ENCODE data around the gene CCS. TPM values are rescaled to one million over a fixed set of nuclear protein-coding genes. Genes with fewer than 3 reads are reported as not detected.
A peak's percentile ranks its signal among the peaks of the same experiment; 100 is the strongest.

CCS gene
- total and polyA plus RNA-seq, 2 of the 4 experiments (the other 2 are of a cell fraction): 20.1 to 53.0 TPM

DNA sequence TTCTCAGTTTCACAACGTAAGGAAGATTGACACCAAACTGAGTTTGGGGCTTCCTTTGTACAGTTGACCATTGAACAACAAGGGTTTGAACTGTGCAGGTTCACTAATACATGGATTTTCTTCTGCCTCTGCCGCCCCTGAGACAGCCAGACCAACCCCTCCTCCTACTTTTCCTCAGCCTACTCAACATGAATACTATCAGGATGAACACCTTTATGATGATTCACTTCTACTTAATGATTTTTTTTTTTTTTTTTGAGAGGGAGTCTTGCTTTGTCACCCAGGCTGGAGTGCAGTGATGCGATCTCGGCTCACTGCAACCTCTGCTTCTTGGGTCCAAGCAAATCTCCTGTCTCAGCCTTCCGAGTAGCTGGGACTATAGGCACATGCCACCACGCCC is 60.1 kb downstream of the CCS start:
- H3K23ac ChIP-seq (ENCODE audit: low read depth, low read length): no peak overlapping the region
- no peak overlapping the region for H2BK5ac ChIP-seq (ENCODE audit: low read depth, low read length, poor library complexity, severe bottlenecking)
- ATAC-seq (ENCODE audit: low read depth): no peak; the same call in 1 of the 2 replicates
- TF ChIP-seq, protein P1, sequence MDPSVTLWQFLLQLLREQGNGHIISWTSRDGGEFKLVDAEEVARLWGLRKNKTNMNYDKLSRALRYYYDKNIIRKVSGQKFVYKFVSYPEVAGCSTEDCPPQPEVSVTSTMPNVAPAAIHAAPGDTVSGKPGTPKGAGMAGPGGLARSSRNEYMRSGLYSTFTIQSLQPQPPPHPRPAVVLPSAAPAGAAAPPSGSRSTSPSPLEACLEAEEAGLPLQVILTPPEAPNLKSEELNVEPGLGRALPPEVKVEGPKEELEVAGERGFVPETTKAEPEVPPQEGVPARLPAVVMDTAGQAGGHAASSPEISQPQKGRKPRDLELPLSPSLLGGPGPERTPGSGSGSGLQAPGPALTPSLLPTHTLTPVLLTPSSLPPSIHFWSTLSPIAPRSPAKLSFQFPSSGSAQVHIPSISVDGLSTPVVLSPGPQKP (IDR thresholded peaks at IDR 0.05; ENCODE audit: borderline replicate concordance, low read depth, low read length): no peak
- TF ChIP-seq CEBPB (IDR thresholded peaks at IDR 0.05; ENCODE audit: low read depth, low read length) (no peak), MAFK (IDR thresholded peaks at IDR 0.05; ENCODE audit: low read depth, low read length) (no peak), RFX5 (IDR thresholded peaks at IDR 0.05; ENCODE audit: low read depth, low read length) (no peak), CHD1 (IDR thresholded peaks at IDR 0.05; ENCODE audit: low read depth, low read length) (no peak), FOS (IDR thresholded peaks at IDR 0.05; ENCODE audit: low read depth, low read length) (no peak), RCOR1 (IDR thresholded peaks at IDR 0.05; ENCODE audit: insufficient replicate concordance, low read length) (no peak), BHLHE40 (IDR thresholded peaks at IDR 0.05; ENCODE audit: low read depth, low read length) (no peak)
- TF ChIP-seq, protein P2, sequence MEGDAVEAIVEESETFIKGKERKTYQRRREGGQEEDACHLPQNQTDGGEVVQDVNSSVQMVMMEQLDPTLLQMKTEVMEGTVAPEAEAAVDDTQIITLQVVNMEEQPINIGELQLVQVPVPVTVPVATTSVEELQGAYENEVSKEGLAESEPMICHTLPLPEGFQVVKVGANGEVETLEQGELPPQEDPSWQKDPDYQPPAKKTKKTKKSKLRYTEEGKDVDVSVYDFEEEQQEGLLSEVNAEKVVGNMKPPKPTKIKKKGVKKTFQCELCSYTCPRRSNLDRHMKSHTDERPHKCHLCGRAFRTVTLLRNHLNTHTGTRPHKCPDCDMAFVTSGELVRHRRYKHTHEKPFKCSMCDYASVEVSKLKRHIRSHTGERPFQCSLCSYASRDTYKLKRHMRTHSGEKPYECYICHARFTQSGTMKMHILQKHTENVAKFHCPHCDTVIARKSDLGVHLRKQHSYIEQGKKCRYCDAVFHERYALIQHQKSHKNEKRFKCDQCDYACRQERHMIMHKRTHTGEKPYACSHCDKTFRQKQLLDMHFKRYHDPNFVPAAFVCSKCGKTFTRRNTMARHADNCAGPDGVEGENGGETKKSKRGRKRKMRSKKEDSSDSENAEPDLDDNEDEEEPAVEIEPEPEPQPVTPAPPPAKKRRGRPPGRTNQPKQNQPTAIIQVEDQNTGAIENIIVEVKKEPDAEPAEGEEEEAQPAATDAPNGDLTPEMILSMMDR (conservative IDR thresholded peaks at IDR 0.05; ENCODE audit: low read depth, low read length): no peak
- H3K4me3 ChIP-seq (ENCODE audit: insufficient read depth, low read depth, low read length): no peak overlapping the region
- no peak overlapping the region for H3K4ac ChIP-seq (ENCODE audit: low read depth, low read length)
- H3K36me3 ChIP-seq (ENCODE audit: control insufficient read depth, insufficient read depth, low read length): peaks cover 42% of the 10 kb centered on the region
- H4K5ac ChIP-seq (ENCODE audit: low read depth, low read length): no peak overlapping the region
- no peak overlapping the region for H4K91ac ChIP-seq (ENCODE audit: insufficient read depth, low read depth, low read length)
- H2AK9ac ChIP-seq (replicated peaks; ENCODE audit: low read depth, low read length, poor library complexity): no peak overlapping the region
- H3K56ac ChIP-seq (ENCODE audit: extremely low read depth, insufficient read depth, low read length): no peak overlapping the region
- POLR2A ChIA-PET (ENCODE audit: unreplicated experiment): no interaction called here
- no peak overlapping the region for H2BK15ac ChIP-seq (ENCODE audit: low read depth, low read length)
- H4K20me1 ChIP-seq (ENCODE audit: insufficient read depth, low read length): peaks cover 40% of the 10 kb centered on the region
- DNase-seq: peak; percentile 36
- H3K18ac ChIP-seq (ENCODE audit: low read depth, low read length): no peak overlapping the region
- in situ Hi-C loops (cut with MboI; ENCODE audit: low sequenced_read_pairs): no loop called here
- intact Hi-C loops (cut with micrococcal nuclease): no loop called here
- no peaks in the 10 kb centered on the region for H3K9me3 ChIP-seq (ENCODE audit: control insufficient read depth, insufficient read depth, low read length)
- CTCF ChIA-PET: no interaction called here
- no peak overlapping the region for H3K27ac ChIP-seq (ENCODE audit: insufficient read depth, low read length)
- H3K4me2 ChIP-seq (ENCODE audit: low read depth, low read length): no peak overlapping the region
- H3K4me1 ChIP-seq (ENCODE audit: control insufficient read depth, insufficient read depth, low read length): no peaks in the 10 kb centered on the region
- BruUV-seq (replicated peaks): no TSS peak
- no CpG with 5 or more reads among the region's 6 CpGs for WGBS, 2 experiments (ENCODE audit: extremely low coverage in 2 of 2, insufficient read length in 1 of 2)
- no peak overlapping the region for H2AK5ac ChIP-seq (ENCODE audit: low read depth, low read length)
- no peak overlapping the region for H2BK120ac ChIP-seq (ENCODE audit: low read depth, low read length)
- dilution Hi-C loops (cut with HindIII; ENCODE audit: low sequenced_read_pairs, unreplicated experiment): no loop called here
- peaks cover 47 to 69% of the 10 kb centered on the region in 2 experiments for H3K79me1 ChIP-seq (ENCODE audit: low read depth in 1 of 2, low read length in 2 of 2)
- peaks cover 8% of the 10 kb centered on the region; the same call in 1 of the 2 replicates for H3K9me1 ChIP-seq (ENCODE audit: insufficient read depth, low read length)
- no peak overlapping the region for H4K8ac ChIP-seq (ENCODE audit: low read depth in 2 of 2, low read length in 2 of 2)
- H3K14ac ChIP-seq (replicated peaks; ENCODE audit: low read depth, low read length): no peak overlapping the region
- no peak overlapping the region for H2AFZ ChIP-seq (replicated peaks; ENCODE audit: low read length, poor library complexity)
- no peak overlapping the region for H3K9ac ChIP-seq (ENCODE audit: low read depth, low read length)
- no peak overlapping the region for H2BK20ac ChIP-seq (ENCODE audit: low read depth, low read length)
- no peaks in the 10 kb centered on the region for H3K27me3 ChIP-seq (ENCODE audit: control insufficient read depth, insufficient read depth, low read length)

Data from IMR-90 (cell line).